Measurements from ENCODE around the gene PLK2.

Gene PLK2

GRCh38 chr5:58477760-58478376 is 18.0 kb upstream of the PLK2 start:
- no peak for DNase-seq (ENCODE audit: low read depth)

DNA sequence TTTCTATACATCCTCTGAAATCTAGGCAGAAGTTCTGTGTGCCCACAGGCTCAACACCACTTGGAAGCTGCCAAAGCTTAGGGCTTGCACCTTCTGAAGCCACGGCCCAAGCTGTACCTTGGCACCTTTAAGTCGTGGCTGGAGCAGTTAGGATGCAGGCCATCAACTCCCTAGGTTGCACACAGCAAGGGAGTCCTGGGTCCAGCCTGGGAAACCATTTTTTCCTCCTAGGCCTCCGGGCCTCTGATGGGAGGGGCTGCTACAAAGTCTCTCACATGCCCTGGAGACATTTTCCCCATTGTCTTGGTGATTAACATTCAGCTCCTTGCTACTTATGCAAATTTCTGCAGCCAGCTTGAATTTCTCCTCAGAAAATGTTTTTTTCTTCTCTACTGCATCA is 15.5 kb upstream of the PLK2 start:
- DNase-seq (ENCODE audit: low read depth): no peak

- no peak for DNase-seq (ENCODE audit: low read depth)
Observed at GRCh38 chr5:58469896-58470295, 10.0 kb upstream of the PLK2 start.

DNA sequence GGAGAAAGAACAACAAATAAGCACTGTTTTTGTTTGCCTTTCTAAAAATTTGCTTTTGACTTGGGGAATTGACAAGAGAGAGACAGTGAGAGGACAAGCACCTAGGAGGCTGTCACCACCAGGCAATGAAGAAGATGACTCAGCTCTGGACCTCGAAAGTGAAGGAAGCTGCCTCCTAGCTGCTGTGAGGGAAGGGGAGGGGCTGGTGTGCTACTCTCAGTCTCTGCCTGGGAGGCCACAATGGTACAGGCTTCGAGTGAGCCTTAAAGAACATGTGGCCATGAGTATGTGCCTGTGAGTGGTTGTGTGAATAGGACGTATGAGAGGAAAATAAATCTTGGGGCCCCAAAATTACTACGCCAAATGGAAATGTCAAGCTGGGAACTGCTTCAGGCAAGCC is 7.1 kb upstream of the PLK2 start:
- DNase-seq (ENCODE audit: low read depth): no peak

GRCh38 chr5:58462623-58463230 is 2.8 kb upstream of the PLK2 start:
- DNase-seq (ENCODE audit: low read depth): no peak

DNA sequence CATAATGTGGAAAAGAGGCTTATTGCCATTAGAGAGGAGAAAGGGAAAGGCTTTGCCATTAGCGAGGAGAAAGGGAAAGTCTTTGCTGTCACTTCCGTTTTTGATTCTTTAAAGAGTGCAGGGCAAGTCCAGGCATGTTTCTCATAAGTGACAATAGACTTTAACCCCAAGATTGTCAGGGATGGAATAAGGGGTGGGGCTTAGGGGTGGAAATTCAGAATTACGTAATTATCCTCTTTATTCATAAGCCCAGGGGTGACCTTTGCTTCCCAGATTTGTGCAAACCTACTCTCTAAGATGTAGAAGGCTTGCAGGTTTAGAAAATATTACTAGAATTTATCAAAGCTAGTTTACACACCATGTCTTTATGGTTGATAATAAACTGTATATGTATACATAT is 2.3 kb upstream of the PLK2 start:
- DNase-seq (ENCODE audit: low read depth): no peak

DNA sequence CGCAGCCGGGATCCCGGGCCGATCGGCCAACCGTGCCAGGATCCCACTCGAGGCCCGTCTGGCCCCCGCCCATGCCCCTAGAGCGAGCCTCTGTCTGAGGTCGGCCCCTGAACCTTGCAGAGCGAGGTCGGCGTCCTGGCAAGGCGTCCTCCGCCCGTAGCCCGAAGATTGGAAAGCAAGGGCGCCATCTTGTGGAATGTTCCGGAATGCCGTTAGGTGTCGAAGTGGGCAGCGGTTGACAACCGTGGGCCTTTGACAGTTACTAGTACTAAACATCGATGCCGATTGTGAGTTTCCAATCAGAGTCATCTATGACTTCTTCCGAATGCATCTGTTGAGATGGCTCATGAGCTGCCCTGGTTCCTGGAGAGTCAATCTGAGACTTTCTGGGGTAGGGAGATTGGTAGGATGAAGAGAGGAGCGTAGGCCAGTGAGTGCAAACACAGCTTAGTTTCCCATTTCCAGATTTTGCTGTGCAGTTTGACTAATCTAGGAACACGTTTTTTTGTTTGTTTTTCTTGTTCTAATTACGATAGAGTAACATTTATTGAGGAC is 923 bp upstream of the PLK2 start:
- peak; percentile 85 for DNase-seq (ENCODE audit: low read depth)

DNA sequence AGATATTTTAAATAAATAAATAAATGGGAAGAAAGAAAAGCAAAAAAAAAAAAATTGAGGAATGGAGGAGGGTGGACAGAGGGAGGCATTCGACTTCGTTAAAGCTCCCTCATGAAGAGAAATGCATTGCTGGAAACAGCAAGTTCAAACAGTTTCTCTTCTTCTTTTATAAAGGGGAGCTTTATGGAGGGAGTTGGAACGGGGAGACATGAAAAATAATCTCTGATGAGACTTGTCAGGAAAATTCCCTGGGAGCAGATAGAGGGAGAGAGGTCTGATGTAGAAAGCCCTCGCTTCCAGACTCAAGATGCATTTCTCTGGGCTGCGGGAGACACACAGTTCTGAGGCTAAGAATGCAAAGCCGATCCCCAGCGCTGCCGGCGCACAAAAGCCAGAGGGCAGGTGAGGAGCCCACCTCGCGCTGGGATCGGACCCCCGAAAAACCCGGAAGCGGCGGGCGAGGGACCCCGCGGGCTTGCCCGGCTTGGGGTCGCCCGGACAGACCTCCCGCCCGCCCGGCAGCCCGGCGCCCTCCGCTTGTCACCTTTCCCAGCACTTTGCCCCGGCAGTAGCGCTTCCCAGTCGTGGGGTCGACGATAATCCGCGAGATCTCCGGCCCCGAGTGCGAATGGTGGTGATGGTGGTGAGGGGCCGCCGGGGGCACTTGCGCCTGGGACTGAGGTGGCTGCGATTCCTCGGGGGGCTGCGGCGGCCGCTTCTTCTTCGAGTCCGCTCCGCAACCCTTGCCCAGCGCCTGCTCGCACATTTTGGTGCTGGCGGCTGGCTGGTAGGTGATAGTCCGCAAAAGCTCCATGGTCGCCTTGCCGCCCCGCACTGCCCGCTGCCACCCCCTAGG is 512 bp downstream of the PLK2 start:
- DNase-seq (ENCODE audit: low read depth): no peak

- DNase-seq (ENCODE audit: low read depth): no peak
Observed at GRCh38 chr5:58458743-58459145, 1.1 kb downstream of the PLK2 start.

DNA sequence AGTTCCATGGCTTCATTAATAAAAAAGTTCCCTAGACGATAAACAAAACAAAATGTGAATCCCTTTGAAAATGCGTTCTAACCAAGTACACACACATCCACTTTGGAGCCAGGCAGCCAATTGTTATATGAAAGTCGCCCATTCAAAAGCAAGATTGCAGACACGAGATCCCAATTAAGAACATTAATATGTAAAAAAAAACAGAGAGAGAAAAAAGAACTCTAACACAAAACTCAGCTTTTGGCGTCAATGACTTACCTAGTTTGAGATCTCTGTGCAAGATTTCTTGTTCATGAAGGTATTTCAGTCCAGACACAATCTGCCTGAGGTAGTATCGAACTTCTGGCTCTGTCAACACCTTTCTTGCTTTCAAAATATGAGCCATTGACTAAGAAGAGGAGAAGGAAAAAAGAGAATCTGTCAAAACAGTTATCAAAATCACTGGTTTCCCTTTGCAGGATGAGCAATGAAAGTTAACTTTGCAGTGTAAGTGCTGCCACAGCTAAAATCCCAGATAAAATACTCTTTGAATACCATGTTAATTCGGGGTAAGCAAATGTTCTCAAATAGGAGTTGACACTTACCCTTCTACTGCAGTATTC is 1.6 kb downstream of the PLK2 start:
- no peak for DNase-seq (ENCODE audit: low read depth)

- DNase-seq (ENCODE audit: low read depth): no peak
Observed at GRCh38 chr5:58457050-58457449, 2.8 kb downstream of the PLK2 start.

GRCh38 chr5:58456486-58456885 is 3.4 kb downstream of the PLK2 start:
- DNase-seq (ENCODE audit: low read depth): no peak

- DNase-seq (ENCODE audit: low read depth): no peak
Observed at GRCh38 chr5:58456026-58456425, 3.9 kb downstream of the PLK2 start.

DNA sequence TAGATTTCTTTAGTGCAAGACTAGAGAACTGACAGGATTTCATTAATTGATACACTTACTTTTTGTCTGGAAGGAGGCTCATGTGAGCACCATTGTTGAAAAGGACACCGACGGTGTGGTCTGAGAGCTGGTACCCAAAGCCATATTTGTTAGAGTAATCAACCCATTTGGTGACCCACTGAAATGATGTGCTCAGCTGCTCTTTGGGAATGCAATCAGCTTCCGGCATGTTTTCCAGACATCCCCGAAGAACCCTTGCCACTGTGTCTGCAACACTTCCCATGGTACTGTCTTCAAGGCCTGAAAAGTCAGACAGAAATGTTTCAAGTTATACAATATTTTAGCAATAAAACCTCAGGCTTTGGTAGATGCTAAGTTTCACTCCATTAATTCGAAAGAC is 4.4 kb downstream of the PLK2 start:
- DNase-seq (ENCODE audit: low read depth): no peak

- no peak for DNase-seq (ENCODE audit: low read depth)
Observed at GRCh38 chr5:58455066-58455465, 4.8 kb downstream of the PLK2 start.

GRCh38 chr5:58454025-58454424 is 5.9 kb downstream of the PLK2 start:
- no peak for DNase-seq (ENCODE audit: low read depth)

GRCh38 chr5:58453306-58453705 is 6.6 kb downstream of the PLK2 start:
- DNase-seq (ENCODE audit: low read depth): no peak

DNA sequence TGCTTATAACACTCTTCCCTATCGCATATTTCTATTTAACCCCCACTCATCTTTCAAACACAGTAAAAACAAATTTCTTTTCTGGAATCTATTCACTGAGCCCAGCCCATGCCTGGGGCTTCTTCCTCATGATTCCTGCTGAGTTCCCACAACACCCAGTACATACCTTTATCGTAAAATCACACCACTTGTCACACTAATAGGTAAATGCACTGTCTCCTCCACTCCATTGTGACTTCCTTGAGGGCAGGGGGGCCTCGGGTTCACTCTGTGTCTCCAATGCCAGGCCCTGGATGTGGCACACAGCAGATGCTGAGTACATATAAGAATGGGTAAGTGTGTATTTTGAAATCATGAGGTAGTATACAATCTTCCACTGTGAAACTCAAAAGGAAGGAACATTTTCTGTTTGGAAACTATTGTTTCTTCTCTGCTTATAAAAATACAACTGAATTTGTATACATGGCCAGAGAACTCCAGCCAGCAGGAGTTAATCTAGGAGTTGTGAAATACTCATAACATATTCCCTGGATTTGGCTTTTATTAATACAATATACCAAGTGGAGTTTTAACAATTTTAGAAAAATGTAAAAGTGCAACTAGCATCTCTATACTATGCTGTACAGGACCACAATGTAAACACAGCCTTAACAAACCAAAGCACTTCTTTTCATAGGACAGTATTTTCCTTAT is 7.2 kb downstream of the PLK2 start:
- no peak for DNase-seq (ENCODE audit: low read depth)

DNA sequence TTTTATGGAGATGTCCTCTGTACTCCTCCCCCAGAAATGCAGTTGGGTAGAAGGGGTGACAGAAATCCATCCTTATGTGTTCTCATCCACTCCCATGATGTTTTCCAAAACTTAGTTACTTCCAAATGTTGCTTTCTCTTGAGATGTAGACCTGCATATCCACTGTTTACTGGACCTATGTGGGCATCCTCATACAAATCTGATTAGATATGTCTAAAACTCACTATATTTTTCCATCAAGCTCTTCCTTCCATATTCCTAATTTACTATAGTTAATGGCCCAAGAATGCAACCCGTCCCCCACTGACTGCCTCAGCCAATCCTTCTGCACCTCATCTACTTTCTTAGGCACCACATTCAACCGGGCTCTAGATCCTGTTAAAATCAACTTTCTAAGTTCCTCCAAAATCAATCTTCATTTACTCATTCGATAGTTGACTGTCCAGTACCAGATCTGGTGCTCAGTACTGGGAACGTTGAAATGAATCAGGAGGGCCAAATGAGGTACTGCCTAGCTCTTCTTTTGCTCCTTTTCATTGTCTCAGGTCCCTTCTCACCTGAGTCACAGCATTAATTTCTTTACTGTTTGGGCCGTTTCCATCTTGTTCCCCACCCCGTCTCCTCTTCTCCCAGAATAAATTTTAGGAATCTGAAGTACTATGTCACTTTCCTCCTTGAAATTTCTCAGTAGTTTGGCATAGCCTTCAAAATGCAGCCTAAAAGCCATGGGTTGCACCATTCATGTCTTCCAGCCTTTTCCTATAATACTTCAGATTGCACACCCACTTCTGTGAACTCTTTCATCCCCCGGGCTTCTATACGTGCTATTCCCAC is 7.9 kb downstream of the PLK2 start:
- no peak for DNase-seq (ENCODE audit: low read depth)

DNA sequence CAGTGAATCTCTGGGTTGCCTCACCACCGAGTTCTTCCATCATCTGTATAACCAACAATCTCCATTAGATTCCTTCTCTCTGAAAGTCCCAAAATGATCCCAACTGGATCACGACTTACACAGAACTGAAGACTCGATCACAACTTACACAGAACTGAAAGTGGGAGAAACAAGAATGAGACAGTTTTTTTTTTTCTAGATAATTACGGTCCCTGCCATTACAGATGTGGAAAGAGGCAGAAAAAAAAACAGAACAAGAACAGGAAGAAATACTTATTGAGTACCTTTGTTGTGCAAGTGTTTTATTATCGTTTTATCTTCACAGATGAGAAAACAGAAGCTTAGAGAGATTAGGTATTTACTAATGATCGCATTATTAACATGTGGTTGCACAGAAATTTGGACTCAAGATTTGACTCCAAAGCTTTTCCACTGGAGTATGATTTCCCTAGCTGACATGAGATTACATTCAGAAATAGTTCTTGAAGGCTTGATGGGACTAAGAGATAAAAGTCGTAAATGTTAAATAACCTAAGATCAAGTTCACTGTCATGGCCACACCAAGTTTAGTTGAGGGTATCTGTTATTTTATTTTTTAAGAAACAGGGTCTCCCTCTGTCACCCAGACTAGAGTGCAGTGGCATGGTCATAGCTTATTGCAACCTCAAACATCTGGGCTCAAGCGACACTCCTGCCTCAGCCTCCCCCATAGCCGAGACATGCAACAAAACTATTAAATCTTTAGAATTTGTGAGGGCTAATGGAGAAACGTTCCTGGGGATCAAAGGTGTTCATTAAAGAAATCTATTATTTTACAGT is 8.9 kb downstream of the PLK2 start:
- no peak for DNase-seq (ENCODE audit: low read depth)
